ENCODE data around the gene NALCN. TPM values are rescaled to one million over a fixed set of nuclear protein-coding genes. Genes with fewer than 3 reads are reported as not detected.

NALCN gene
- total RNA-seq, 2 experiments from 2014 or later, result not detected

DNA sequence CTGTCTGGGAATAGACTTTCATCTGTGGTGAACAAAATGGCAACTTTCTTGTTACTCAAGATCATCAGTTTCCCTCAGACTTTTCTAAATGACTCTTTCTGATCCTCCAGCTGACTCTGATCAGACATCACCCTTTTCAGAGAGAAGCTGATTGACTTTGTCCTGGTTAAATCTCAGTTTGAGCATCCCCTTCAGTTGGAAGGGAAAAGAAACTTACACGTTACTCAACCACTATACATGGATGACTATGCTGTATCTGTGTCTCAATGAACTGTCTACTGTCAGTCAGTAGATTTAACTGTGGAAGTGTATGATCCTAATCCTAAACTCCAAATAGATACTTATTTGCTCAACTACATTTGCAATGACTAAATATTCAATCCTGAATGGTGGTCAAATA, 118.5 kb downstream of the NALCN start:
- Histone ChIP-seq H3K4me3 (ENCODE audit: low read length) (no peak overlapping the region), H3K27ac (ENCODE audit: low read depth in 1 of 2, low read length in 2 of 2) (no peak overlapping the region), H3K4me1 (ENCODE audit: insufficient read depth, low read length) (no peaks in the 10 kb centered on the region), H3K9me3 (ENCODE audit: control insufficient read depth in 1 of 2, insufficient read depth in 1 of 2, low read length in 2 of 2) (peaks cover 0 to 3% of the 10 kb centered on the region in 2 experiments), H3K36me3 (ENCODE audit: insufficient read depth, low read length) (no peaks in the 10 kb centered on the region), H3K27me3 (ENCODE audit: control insufficient read depth in 1 of 2, insufficient read depth in 2 of 2, low read length in 2 of 2) (no peaks in the 10 kb centered on the region)
- TF ChIP-seq, protein P1, sequence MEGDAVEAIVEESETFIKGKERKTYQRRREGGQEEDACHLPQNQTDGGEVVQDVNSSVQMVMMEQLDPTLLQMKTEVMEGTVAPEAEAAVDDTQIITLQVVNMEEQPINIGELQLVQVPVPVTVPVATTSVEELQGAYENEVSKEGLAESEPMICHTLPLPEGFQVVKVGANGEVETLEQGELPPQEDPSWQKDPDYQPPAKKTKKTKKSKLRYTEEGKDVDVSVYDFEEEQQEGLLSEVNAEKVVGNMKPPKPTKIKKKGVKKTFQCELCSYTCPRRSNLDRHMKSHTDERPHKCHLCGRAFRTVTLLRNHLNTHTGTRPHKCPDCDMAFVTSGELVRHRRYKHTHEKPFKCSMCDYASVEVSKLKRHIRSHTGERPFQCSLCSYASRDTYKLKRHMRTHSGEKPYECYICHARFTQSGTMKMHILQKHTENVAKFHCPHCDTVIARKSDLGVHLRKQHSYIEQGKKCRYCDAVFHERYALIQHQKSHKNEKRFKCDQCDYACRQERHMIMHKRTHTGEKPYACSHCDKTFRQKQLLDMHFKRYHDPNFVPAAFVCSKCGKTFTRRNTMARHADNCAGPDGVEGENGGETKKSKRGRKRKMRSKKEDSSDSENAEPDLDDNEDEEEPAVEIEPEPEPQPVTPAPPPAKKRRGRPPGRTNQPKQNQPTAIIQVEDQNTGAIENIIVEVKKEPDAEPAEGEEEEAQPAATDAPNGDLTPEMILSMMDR (IDR thresholded peaks at IDR 0.05), result no peak
- no peaks in the 10 kb centered on the region for H3K36me3 Mint-ChIP-seq (ENCODE audit: low read depth)
- H3K4me1 Mint-ChIP-seq (ENCODE audit: low read depth), result no peaks in the 10 kb centered on the region
- DNase-seq (no peak), ATAC-seq (ENCODE audit: poor library complexity) (no peak)
- no peak overlapping the region for H3K4me3 Mint-ChIP-seq
- no peaks in the 10 kb centered on the region for H3K27me3 Mint-ChIP-seq
- intact Hi-C loops (cut with DNase I, micrococcal nuclease), result no loop called here
- no peak overlapping the region for H3K27ac Mint-ChIP-seq
- no peaks in the 10 kb centered on the region for H3K9me3 Mint-ChIP-seq
- POLR2A ChIA-PET, result no interaction called here
- CTCF ChIA-PET, result no interaction called here

- Histone ChIP-seq H3K9me3 (ENCODE audit: control insufficient read depth in 1 of 2, insufficient read depth in 1 of 2, low read length in 2 of 2) (peaks cover 0 to 3% of the 10 kb centered on the region in 2 experiments), H3K4me3 (ENCODE audit: low read length) (no peak overlapping the region), H3K27me3 (ENCODE audit: control insufficient read depth in 1 of 2, insufficient read depth in 2 of 2, low read length in 2 of 2) (no peaks in the 10 kb centered on the region), H3K27ac (ENCODE audit: low read depth in 1 of 2, low read length in 2 of 2) (no peak overlapping the region), H3K4me1 (ENCODE audit: insufficient read depth, low read length) (no peaks in the 10 kb centered on the region), H3K36me3 (ENCODE audit: insufficient read depth, low read length) (no peaks in the 10 kb centered on the region)
- CTCF ChIA-PET, result no interaction called here
- Mint-ChIP-seq H3K9me3 (no peaks in the 10 kb centered on the region), H3K4me3 (no peak overlapping the region), H3K36me3 (ENCODE audit: low read depth) (no peaks in the 10 kb centered on the region), H3K27me3 (peaks cover 8% of the 10 kb centered on the region), H3K4me1 (ENCODE audit: low read depth) (no peaks in the 10 kb centered on the region), H3K27ac (no peak overlapping the region)
- no peak for DNase-seq
- TF ChIP-seq, protein P1 (IDR thresholded peaks at IDR 0.05), result no peak
- intact Hi-C loops (cut with DNase I, micrococcal nuclease), result no loop called here
- no peak for ATAC-seq (ENCODE audit: poor library complexity)
- POLR2A ChIA-PET, result interaction anchor here (0.7 kb wide), 1 partner anchor 18 kb away, joined by 3 read pairs; no protein-coding TSS in a partner anchor
These were observed 123.6 kb downstream of the NALCN start for GRCh38 chr13:101292711-101293110.

DNA sequence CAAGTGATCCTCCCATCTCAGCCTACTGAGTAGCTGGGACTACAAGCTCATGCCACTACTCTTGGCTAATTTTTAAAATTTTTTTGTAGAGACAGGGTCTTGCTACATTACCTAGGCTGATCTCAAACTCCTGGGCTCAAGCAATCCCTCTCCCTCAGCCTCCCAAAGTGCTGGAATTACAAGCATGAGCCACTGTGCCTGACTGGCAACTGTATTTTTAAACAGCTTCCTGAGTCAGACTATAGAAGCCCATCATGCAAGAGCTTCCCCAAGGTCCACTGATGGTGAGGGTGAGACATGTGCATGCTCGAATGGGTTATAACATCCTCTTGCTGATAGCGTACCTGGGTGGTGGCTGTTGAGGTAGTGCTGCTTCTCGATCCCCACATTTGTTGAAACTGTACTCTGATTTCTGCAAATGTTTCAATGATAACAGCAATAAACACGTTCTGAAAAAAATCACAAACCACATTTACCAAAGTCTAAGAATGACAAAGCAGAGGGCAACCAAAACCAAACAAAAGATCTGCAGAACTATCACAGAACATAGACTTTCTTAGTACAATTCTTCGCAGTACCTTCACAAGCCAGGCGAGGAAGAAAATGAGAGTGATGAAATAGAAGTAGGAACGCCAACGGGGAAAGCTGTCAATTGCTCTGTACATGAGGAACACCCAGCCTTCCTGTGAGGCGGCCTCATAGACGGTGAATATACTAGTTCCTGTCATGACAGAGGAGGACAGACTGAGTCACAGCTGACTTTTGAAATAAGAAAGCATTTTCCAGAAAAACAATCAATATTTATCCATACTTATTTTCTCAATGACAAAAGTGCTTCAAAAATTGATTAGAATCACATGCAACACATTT, 124.4 kb downstream of the NALCN start:
- DNase-seq (no peak), ATAC-seq (ENCODE audit: poor library complexity) (no peak)
- Histone ChIP-seq H3K4me3 (ENCODE audit: low read length) (no peak overlapping the region), H3K36me3 (ENCODE audit: insufficient read depth, low read length) (no peaks in the 10 kb centered on the region), H3K27me3 (ENCODE audit: control insufficient read depth in 1 of 2, insufficient read depth in 2 of 2, low read length in 2 of 2) (no peaks in the 10 kb centered on the region), H3K9me3 (ENCODE audit: control insufficient read depth in 1 of 2, insufficient read depth in 1 of 2, low read length in 2 of 2) (peaks cover 0 to 3% of the 10 kb centered on the region in 2 experiments), H3K27ac (ENCODE audit: low read depth in 1 of 2, low read length in 2 of 2) (no peak overlapping the region), H3K4me1 (ENCODE audit: insufficient read depth, low read length) (no peaks in the 10 kb centered on the region)
- POLR2A ChIA-PET, result interaction anchor here (0.7 kb wide), 1 partner anchor 17 kb away, joined by 3 read pairs; no protein-coding TSS in a partner anchor
- intact Hi-C loops (cut with DNase I, micrococcal nuclease), result no loop called here
- no peaks in the 10 kb centered on the region for H3K4me1 Mint-ChIP-seq (ENCODE audit: low read depth)
- no peaks in the 10 kb centered on the region for H3K36me3 Mint-ChIP-seq (ENCODE audit: low read depth)
- H3K9me3 Mint-ChIP-seq, result no peaks in the 10 kb centered on the region
- no peak overlapping the region for H3K27ac Mint-ChIP-seq
- CTCF ChIA-PET, result no interaction called here
- peaks cover 8% of the 10 kb centered on the region for H3K27me3 Mint-ChIP-seq
- no peak overlapping the region for H3K4me3 Mint-ChIP-seq
- TF ChIP-seq, protein P1 (IDR thresholded peaks at IDR 0.05), result no peak
